ENCODE data around the gene UQCR10. TPM values are rescaled to one million over a fixed set of nuclear protein-coding genes. Genes with fewer than 3 reads are reported as not detected.

Gene UQCR10
- total and polyA plus RNA-seq, 9 donors: 24.2 to 93.1 (median 56.4) TPM

GRCh38 chr22:29786031-29786430 is 18.9 kb downstream of the UQCR10 start:
- Histone ChIP-seq H3K36me3 (no peaks in the 10 kb centered on the region), H3K27me3 (no peaks in the 10 kb centered on the region), H3K9me3 (no peaks in the 10 kb centered on the region), H3K27ac (no peak overlapping the region), H3K4me3 (no peak overlapping the region), H3K4me1 (ENCODE audit: insufficient read depth) (peaks cover 3% of the 10 kb centered on the region)
- no peak for DNase-seq
- intact Hi-C loops (cut with DNase I): no loop called here
- no peak for TF ChIP-seq POLR2A (IDR thresholded peaks at IDR 0.05)
- no peak for TF ChIP-seq EP300 (IDR thresholded peaks at IDR 0.05)
- TF ChIP-seq, protein P1, sequence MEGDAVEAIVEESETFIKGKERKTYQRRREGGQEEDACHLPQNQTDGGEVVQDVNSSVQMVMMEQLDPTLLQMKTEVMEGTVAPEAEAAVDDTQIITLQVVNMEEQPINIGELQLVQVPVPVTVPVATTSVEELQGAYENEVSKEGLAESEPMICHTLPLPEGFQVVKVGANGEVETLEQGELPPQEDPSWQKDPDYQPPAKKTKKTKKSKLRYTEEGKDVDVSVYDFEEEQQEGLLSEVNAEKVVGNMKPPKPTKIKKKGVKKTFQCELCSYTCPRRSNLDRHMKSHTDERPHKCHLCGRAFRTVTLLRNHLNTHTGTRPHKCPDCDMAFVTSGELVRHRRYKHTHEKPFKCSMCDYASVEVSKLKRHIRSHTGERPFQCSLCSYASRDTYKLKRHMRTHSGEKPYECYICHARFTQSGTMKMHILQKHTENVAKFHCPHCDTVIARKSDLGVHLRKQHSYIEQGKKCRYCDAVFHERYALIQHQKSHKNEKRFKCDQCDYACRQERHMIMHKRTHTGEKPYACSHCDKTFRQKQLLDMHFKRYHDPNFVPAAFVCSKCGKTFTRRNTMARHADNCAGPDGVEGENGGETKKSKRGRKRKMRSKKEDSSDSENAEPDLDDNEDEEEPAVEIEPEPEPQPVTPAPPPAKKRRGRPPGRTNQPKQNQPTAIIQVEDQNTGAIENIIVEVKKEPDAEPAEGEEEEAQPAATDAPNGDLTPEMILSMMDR (IDR thresholded peaks at IDR 0.05): no peak
- 42 to 52% (median 45%) methylated on average over 5 of the region's 5 CpGs for WGBS, 3 donors

DNA sequence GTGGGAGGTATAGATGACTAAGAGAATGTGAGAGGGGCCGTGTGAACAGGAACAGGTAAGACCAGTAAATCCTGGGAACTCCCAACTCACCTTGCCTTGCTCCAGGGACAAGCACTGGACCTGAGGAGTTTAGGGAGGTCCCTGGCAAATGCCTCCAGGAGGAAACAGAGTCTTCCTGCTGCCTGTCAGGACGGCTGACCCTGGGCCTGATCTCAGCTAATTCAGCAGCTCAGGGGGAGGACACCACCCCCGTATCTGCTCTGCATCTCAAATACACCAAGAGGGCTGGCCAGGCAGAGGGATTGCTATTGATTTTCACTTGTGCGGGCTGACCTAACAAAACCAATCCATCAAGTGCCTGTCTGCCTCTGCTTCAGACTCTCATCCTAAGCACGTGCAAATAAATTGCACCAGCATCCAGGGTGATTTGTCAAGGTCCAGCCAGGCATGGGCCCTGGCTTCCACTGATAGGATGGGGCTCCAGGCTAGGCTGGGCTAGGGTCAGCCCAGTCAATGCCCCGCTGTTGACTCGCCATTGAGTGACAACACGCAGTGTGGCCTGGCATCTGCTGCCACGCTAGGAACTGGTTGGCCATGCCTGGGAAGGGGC is 20.3 kb downstream of the UQCR10 start:
- Histone ChIP-seq H3K27me3 (no peaks in the 10 kb centered on the region), H3K36me3 (no peaks in the 10 kb centered on the region), H3K27ac (no peak overlapping the region), H3K4me3 (no peak overlapping the region), H3K9me3 (no peaks in the 10 kb centered on the region), H3K4me1 (ENCODE audit: insufficient read depth) (peaks cover 3% of the 10 kb centered on the region)
- no peak for DNase-seq
- TF ChIP-seq, protein P1 (IDR thresholded peaks at IDR 0.05): no peak
- TF ChIP-seq POLR2A (IDR thresholded peaks at IDR 0.05) (no peak), EP300 (IDR thresholded peaks at IDR 0.05) (no peak)
- intact Hi-C loops (cut with DNase I): no loop called here
- 62 to 71% (median 70%) methylated on average over 9 of the region's 9 CpGs for WGBS, 3 donors

- TF ChIP-seq EP300 (IDR thresholded peaks at IDR 0.05) (no peak), POLR2A (IDR thresholded peaks at IDR 0.05) (no peak)
- TF ChIP-seq, protein P1 (IDR thresholded peaks at IDR 0.05): no peak
- Histone ChIP-seq H3K4me1 (ENCODE audit: insufficient read depth) (peaks cover 3% of the 10 kb centered on the region), H3K27me3 (no peaks in the 10 kb centered on the region), H3K27ac (no peak overlapping the region), H3K9me3 (no peaks in the 10 kb centered on the region), H3K4me3 (no peak overlapping the region), H3K36me3 (no peaks in the 10 kb centered on the region)
- no peak for DNase-seq
- intact Hi-C loops (cut with DNase I): no loop called here
- WGBS, 3 donors: 82 to 88% (median 83%) methylated on average over 27 of the region's 27 CpGs
Measured at GRCh38 chr22:29788339-29789279, 21.4 kb downstream of the UQCR10 start.

- Histone ChIP-seq H3K27me3 (no peaks in the 10 kb centered on the region), H3K36me3 (no peaks in the 10 kb centered on the region), H3K4me3 (no peak overlapping the region), H3K9me3 (no peaks in the 10 kb centered on the region), H3K27ac (no peak overlapping the region), H3K4me1 (ENCODE audit: insufficient read depth) (no peaks in the 10 kb centered on the region)
- WGBS, 3 donors: 85 to 91% (median 87%) methylated on average over 5 of the region's 5 CpGs
- intact Hi-C loops (cut with DNase I): no loop called here
- TF ChIP-seq POLR2A (IDR thresholded peaks at IDR 0.05): no peak
- TF ChIP-seq, protein P1 (IDR thresholded peaks at IDR 0.05): no peak
- TF ChIP-seq EP300 (IDR thresholded peaks at IDR 0.05): no peak
- DNase-seq: no peak
Measured at GRCh38 chr22:29790061-29790460, 22.9 kb downstream of the UQCR10 start.
